Activated CD8-positive, alpha-beta memory T cell treated with anti-CD3 and anti-CD28 coated beads, Interleukin-2, amount 50 U/mL, for 1 hour (primary cell): ENCODE data around the gene LACC1.

ENCODE experiments used
- DNase-seq: peaks from one replicate; pipeline ENCODE4 v3.0.0-alpha.2; 2020; ENCODE audit errors: extremely low read depth

Gene LACC1

GRCh38 chr13:43879755-43880181, at the start of gene LACC1:
TSS of gene LACC1 (plus strand) at chr13:43879904. CDS start at chr13:43880986, 1,082 bp downstream.
- no peak for DNase-seq

DNA sequence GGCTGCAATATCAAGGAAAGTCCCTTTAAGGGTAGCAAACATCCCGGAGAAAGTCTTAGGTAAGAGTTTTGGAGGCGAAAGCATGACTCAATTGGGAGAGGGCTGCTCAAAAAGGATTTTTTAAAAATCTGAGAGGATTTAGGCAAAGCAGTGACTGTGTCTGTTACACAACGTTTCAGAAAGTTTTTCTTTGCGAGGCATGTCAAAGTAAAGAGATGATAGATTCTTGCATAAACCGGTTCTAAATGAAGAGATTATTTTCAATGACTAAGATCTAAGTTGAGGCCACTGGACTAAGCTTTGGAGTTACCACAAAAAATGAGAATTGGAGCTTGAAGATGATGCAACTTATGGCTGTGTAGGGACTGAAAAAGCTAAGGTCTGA, 49.2 kb upstream of the LACC1 start:
- DNase-seq: no peak

DNA sequence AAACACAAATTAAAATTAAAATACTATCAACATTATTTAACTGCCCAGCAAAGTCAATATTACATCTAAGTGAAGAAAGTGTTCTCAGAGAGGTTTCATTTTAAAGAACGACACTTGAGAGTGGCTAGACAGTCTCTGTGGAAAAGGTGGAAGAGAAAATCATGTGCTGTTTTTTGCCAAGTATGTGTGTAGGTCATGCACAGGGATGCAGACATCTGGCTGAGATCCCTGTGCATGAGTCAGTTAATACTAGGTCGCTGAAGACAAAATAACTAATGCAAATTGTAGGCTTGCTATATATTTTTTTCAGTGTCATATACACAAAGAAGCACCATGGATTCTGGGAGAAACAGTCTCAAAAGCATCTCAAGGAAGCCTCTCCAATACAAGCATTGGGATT, 48.6 kb upstream of the LACC1 start:
- DNase-seq: no peak

- no peak for DNase-seq
Observed at GRCh38 chr13:43835701-43836100, 44.0 kb upstream of the LACC1 start.

GRCh38 chr13:43838909-43839308, 40.8 kb upstream of the LACC1 start:
- no peak for DNase-seq

DNA sequence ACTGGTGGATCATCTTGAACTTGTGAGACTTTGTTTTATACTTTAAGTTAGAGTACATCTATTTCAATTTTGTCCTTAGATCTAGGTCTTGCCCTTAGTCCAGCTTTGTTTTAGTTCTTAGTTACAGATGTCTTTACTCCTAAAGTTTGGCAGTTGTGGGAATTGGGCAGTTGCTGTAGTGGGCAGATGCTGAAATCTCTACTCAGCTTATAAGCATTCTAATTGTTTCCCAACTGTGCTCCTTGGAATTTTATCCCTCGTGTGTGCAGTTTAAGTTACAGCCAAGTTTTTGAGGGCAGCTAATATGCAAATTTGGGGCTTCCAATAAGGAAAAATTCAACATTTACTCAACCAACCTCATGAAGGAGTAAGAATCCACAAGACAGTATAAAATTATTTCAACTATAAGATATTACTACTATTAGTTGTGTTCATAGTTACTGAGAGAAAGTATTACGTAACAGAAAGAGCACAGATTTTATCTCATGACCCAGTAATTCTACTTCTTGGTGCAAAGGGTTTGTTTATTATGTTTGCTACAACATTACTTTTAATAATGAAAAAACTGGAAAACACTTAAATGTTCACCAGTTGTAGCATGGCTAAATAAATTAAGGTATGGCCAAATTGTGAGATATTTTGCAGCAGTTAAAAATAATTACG, 33.1 kb upstream of the LACC1 start:
- no peak for DNase-seq

DNA sequence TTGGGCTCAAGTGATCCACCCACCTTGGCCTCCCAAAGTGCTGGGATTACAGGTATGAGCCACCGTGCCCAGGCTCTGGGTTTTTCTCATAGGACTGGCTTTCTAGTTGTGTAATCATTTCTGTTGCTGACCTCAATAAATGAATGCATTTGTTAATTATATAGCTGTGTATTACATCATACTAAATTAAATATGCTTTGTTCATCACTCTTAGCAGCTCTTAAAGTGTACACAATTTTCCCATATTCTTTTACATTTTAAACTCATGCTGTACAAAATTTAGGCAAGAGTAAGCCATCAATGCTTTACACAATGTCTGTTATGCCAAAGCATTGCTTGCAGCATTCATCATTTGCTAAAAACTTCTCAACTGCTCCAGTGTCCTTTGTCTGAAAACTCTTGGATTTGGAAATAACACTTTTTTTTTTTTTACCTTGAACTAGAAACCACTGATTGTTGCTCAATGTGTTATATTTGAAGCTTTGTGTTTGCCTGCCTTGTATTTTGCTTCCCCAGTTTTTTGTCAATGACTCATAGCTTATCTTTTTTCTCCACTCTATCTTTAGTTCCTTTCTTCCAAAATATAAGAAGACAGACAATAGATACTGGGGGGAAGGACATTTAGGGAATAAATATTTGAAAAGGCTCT, 31.6 kb upstream of the LACC1 start:
- no peak for DNase-seq

GRCh38 chr13:43850873-43851272, 28.8 kb upstream of the LACC1 start:
- no peak for DNase-seq

- no peak for DNase-seq
Observed at GRCh38 chr13:43852923-43853404, 26.7 kb upstream of the LACC1 start.

GRCh38 chr13:43861863-43862262, 17.8 kb upstream of the LACC1 start:
- DNase-seq: no peak

- no peak for DNase-seq
Observed at GRCh38 chr13:43864921-43865320, 14.8 kb upstream of the LACC1 start.

- no peak for DNase-seq
Observed at GRCh38 chr13:43865892-43866291, 13.8 kb upstream of the LACC1 start.

DNA sequence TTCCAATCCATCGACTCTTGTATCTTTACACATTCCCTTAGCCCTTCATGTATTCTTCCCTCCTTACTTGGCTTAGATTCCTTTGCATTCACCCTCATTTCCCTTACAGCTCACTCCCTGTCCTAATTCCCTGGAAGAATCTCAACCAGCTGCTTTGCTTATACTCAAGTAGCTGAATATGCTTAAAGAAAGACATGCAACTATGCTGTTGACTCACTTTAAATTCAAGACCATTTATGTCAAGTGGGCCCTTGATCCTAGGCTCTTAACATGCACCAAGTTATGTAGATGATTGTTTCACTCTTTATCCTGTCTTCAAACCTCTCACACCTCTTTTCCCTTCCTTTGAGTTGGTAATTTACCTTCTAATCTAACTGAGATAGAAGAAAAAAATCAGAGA, 7.5 kb upstream of the LACC1 start:
- no peak for DNase-seq

DNA sequence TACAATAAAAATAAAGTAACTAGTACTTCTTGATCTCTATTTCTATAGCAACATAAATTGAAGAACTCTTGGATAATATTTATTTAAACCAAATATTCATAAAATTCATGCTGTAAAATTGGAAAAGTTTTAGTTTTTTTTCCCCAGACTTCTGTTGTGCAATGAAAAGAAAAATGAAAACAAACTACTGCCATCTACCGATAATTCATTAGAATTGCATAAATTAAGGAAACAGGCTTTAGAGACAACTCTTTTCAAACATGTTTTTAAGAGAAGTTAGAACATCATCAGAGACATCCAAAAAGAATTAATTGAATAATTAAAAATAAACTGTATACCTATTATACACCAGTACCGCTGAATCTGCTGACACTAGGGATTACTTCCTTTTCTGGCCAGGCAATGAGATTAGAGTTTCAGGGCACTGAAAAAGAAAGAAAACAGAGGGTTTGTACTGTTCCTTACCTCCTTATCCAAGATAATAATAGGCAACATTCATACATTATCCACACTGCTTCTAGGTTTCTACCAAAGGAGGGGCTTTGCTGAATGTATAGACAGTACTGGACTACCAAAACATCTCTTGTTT, 5.1 kb upstream of the LACC1 start:
- DNase-seq: no peak

DNA sequence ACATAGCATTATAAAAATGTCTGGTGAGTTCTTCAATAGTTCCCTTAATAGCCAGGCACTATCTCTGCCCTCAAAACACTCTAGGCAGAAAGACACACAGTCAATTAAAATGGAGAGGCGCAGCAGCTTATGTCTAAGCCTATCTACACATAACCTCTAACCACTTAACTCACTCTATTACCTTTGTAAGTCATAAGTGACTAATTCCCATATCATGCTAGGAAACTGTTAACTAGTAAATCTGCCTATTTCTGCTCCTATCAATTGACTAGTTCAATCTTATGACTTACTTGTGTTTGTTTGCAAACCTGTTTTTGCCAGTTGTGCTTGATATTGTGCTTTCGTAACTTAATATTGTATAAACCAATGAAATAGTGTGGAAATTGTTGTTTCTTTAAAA, 3.3 kb upstream of the LACC1 start:
- no peak for DNase-seq

DNA sequence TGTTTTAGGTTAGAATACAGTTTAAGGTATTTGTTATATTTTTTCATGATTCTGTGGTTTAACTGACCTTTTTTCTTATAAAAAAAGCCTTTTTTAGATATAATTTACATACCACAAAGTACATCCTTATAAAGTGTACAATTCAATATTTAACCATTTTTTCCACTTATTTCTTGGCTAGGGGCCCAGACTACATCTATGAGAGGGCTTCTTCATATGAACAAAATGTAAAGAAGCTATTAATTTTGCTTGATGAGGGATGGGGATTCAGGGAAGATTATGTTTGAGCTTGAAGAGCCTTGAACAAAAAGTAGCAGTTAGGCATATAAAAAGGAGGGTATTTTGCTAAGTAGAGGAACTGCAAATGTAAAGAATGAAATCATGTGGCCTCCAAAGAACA, 2.4 kb upstream of the LACC1 start:
- no peak for DNase-seq

DNA sequence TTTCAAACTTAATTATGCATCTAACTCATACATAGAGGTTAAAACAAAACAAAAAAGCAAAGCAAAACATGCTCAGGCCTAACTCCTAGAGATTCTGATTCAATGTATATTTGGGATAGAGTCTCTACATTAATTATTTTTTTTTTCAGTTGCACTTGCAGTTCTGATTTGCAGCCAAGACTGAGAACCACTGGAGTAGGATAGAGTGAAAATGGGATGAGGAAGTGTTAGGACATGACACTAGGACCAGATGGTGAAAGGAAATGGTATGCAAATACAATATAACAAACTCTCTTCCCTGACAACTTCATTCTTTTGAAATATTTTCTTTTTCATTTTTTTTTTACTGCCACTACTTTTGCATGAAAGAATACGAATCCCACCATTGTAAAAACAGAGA, 1.9 kb upstream of the LACC1 start:
- no peak for DNase-seq

GRCh38 chr13:43878892-43879754, 581 bp upstream of the LACC1 start, which contains the start of gene CCDC122:
TSS of gene CCDC122 (minus strand) at chr13:43879740. CDS start at chr13:43869376, 10,364 bp downstream.
- peak; percentile 14 for DNase-seq

DNA sequence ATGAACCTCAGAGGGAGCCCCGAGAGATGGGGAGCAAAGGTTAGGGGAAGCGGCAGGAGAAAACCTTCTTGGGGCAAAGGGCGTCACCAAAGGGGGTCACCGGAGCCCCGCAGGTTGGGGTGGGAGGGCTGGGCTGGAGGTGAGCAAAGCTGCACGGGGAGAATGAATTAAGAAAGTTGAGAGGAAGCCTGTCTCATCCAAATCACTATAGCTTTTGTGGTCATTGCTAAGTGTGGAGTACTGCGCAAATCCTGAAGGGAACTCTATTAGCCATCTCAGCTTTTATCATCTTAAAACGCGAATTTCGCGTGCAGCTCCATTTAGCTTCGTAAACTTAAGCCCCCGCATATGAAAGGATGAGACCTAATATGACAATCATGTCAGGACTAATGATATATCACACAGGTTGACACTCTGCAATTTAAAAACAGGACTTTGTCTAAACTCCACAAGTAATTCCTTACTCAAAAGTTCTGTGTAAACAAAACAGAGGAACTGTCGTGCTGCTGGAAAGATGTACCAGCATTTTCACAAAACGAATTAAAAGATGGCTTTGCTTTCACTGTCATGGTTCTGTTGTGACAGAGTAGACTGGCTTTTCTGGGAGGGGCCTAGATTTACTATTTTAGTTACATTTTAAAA, 631 bp downstream of the LACC1 start:
- DNase-seq: no peak

DNA sequence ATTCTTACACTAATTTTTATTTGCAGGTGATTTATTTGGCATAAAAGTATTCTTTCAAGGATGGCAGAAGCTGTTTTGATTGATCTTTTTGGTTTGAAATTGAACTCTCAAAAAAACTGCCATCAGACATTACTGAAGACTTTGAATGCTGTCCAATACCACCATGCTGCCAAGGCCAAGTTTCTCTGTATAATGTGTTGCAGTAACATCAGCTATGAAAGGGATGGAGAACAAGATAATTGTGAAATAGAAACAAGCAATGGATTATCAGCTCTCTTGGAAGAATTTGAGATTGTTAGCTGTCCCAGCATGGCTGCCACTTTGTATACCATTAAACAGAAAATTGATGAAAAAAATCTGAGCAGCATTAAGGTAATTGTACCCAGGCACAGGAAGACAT, 1.2 kb downstream of the LACC1 start:
- no peak for DNase-seq

DNA sequence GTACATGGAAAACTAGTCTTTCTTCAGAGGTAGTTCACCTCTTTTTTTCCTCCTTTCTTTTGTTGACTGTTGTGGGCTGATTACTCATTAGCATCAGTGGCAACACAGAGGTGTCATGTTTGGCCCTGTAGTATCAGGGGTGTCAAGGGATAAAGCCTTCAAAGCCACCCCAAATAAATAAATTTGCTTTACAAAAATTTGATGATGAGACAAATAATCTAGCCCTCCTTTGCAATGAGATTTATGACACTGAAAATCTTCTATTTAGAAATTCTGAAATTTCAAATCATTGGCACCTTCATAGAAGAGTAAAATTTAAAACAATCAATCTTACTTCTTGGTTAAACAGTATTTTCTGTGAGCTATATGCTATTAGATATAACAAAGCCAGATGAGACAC, 1.9 kb downstream of the LACC1 start:
- no peak for DNase-seq

DNA sequence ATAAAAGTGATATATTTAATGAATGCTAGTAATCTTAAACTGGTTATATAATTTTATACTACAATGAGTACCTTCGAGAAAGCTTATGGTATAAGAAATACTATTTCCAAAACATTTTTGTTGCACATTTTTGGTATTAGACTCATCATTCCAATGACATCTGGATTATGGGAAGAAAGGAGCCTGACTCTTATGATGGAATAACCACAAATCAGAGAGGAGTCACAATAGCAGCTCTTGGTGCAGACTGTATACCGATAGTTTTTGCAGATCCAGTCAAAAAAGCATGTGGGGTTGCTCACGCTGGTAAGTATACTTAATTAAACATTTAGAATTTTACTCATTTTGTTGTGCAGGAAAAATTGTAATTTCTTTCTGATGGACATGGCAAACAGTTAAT, 3.9 kb downstream of the LACC1 start:
- no peak for DNase-seq
